Measurements from ENCODE around the gene ACSL3.

DNA sequence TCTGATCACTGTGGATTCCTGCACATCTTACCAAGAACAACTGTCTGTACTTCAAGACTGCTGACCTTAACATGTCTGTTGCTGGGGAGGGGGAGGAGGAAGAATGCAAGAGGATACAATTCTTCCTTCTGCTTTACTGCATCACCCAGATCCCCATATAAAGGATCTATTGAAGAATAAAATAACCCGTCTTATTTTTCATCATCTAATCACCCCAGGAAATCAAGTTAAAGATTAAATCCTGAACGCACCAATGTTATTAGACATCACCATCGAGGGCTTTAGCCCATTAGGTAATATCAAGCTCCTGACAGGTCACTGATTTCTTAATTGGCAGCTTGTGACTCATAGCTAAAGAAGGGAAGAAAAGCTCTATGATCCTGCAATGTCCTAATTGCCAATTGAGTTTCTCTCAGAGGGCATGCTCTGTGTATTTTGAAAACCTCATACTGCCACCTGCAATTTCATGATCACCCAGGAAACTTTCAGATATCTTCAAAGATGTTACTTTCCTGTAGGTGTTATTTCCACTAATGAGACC, 115.8 kb downstream of the ACSL3 start:
- TF ChIP-seq, protein P1, sequence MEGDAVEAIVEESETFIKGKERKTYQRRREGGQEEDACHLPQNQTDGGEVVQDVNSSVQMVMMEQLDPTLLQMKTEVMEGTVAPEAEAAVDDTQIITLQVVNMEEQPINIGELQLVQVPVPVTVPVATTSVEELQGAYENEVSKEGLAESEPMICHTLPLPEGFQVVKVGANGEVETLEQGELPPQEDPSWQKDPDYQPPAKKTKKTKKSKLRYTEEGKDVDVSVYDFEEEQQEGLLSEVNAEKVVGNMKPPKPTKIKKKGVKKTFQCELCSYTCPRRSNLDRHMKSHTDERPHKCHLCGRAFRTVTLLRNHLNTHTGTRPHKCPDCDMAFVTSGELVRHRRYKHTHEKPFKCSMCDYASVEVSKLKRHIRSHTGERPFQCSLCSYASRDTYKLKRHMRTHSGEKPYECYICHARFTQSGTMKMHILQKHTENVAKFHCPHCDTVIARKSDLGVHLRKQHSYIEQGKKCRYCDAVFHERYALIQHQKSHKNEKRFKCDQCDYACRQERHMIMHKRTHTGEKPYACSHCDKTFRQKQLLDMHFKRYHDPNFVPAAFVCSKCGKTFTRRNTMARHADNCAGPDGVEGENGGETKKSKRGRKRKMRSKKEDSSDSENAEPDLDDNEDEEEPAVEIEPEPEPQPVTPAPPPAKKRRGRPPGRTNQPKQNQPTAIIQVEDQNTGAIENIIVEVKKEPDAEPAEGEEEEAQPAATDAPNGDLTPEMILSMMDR (IDR thresholded peaks at IDR 0.05), result no peak
- TF ChIP-seq, protein P2, sequence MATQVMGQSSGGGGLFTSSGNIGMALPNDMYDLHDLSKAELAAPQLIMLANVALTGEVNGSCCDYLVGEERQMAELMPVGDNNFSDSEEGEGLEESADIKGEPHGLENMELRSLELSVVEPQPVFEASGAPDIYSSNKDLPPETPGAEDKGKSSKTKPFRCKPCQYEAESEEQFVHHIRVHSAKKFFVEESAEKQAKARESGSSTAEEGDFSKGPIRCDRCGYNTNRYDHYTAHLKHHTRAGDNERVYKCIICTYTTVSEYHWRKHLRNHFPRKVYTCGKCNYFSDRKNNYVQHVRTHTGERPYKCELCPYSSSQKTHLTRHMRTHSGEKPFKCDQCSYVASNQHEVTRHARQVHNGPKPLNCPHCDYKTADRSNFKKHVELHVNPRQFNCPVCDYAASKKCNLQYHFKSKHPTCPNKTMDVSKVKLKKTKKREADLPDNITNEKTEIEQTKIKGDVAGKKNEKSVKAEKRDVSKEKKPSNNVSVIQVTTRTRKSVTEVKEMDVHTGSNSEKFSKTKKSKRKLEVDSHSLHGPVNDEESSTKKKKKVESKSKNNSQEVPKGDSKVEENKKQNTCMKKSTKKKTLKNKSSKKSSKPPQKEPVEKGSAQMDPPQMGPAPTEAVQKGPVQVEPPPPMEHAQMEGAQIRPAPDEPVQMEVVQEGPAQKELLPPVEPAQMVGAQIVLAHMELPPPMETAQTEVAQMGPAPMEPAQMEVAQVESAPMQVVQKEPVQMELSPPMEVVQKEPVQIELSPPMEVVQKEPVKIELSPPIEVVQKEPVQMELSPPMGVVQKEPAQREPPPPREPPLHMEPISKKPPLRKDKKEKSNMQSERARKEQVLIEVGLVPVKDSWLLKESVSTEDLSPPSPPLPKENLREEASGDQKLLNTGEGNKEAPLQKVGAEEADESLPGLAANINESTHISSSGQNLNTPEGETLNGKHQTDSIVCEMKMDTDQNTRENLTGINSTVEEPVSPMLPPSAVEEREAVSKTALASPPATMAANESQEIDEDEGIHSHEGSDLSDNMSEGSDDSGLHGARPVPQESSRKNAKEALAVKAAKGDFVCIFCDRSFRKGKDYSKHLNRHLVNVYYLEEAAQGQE (IDR thresholded peaks at IDR 0.05; ENCODE audit: insufficient read depth in 1 of 2, low read depth in 2 of 2, low read length in 1 of 2), result no peak
- no peak for TF ChIP-seq SIN3A (IDR thresholded peaks at IDR 0.05; ENCODE audit: borderline replicate concordance, insufficient read depth, low read depth, low read length)
- no peak for TF ChIP-seq POLR2AphosphoS5 (IDR thresholded peaks at IDR 0.05; ENCODE audit: low read depth, low read length)

Measured in Panc1 (cell line).